ENCODE results near the gene TBX5.

TBX5 gene

DNA sequence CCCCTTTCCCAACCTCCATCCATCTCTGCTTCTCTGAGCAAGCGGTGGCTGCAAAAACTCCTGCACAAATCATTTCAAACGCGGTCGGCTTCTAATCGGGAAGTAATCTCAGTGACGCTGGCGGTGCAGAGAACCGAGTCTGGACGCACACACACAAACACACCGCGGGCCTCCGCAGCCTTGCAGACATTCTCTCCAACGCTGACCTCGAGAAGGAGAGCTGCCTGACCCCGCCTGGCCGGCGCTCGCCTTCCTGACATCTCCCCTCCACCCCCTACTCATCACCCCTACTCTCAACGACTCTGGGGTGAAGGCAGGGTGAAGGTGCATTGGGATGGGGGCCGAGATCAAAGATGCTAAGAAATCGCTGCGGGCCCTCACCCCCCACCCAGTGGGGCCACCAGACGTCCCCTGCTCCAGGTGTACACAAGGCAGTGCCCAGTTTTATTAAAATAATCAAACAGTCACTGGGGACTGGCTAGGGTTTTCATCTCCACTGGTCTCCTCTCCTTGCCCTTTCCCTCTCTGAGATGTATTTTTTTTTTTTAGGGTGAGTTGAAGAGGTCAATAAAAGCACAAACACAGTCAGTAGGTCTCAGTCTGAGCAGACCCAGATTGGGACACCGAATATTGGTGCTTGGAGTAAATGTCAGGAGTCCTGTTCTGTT lies 506 bp upstream of the TBX5 start:
- no peak for DNase-seq (ENCODE audit: low spot score)

- no peak for DNase-seq (ENCODE audit: low spot score)
Observed at GRCh38 chr12:114404926-114405518, 922 bp downstream of the TBX5 start.

DNA sequence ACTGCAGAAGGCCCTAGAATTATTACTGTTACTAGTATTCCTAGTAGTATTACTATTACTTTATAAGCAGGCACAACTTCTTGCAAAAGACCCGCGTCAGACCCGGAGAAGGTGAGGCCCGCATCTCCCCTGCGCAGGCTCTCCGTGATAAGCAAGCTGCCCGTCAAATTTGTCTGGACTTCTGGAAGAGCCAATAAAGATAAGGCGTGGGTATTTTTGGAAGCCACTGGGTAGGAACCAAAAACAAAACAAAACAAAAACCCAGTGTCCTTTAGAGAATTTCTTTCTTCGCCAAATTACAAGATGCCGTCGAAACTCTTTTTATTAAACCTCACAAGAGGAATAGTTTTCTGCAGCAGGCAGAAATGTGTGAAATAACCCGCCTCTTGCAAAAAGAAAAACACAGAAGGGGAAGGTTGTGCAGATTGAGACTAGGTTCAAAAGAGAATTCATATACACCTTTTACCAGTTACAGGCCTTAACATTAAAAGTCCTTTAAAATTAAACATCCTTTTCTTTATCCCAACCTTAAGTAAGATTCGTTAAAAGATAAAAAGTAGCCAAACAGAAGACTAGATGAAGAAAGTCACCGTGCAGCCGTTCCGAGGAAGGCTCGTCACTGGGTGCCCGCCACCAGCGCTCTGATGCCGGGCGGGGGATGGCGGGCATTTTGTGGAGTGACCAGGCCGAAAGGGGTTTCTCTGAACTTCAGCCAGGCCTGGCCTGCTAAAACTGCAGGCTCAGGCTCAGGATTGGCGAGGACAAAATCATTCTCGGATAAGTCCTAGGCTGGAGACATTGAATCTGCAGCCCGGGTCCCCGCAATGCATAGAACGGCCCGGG lies 1.6 kb downstream of the TBX5 start:
- no peak for DNase-seq (ENCODE audit: low spot score)

GRCh38 chr12:114403690-114404066 lies 2.3 kb downstream of the TBX5 start:
- no peak for DNase-seq (ENCODE audit: low spot score)

DNA sequence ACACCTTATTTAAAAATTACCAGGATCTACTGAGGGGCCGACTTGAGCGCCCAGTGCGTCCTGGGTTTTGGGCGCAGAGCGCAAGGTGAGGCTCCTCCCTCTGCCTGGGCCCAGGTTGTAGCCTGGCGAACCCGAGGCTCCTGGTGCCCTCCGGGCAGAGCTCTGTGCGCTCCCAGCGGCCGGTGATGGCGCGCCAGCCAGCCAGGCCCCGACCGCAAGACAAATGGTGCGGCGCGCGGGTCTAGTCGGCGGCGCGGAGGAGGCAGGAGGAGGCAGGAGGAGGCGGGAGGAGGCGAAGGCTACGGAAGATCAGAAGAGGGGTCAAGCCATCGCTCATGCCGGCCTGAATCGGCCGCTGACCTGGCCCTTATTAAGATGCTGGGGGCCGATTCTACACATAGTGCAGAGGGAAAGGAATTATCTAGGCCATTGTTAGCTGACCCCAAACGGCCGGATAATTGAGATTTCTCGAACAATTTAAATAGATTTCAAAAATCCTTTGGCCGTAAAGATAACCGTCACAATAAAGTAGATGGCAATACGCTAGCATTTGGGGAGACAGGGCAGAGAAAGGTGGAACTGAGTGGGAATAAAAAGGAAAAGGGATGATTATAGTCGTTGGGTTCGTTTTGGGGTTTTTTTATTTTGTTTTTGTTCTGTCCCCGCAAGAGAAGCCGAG lies 2.8 kb downstream of the TBX5 start:
- DNase-seq (ENCODE audit: low spot score) = peak; percentile 63

- DNase-seq (ENCODE audit: low spot score) = no peak
Observed at GRCh38 chr12:114402084-114402717, 3.7 kb downstream of the TBX5 start.

DNA sequence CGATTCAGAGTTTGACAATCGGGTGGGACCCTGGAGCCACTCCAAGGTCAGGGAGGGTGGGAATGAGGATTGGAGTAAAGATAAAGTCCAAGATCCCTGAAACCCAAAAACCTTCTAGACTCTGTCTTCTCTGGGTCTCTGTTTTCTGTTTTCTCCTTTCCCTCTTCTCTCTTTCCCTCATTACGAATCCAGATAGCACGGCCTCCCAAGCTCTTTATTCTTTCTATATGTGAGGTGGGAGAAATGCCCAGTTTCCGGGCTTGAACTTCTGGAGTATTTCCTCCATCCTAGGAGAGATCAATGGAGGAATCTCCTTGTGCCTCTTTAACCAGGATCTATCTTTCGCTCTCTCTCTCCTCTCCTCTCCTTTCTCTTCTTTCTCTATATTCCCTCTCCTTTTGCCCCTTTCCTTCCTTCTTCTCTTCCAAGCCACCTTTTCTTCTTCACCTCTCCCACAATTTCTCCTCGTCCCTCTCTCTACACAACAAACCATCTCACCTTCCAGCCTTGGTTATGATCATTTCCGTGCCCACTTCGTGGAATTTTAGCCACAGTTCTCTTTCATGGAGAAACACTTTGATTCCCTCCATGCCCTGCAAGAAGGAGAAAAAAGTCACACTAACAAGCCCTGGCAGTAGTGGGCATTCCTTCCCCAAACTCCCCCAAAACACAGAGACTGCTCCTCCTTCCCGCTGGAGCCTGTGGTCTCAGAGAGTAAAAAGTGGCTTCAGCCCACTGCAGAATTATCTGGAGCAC lies 4.4 kb downstream of the TBX5 start:
- no peak for DNase-seq (ENCODE audit: low spot score)

DNA sequence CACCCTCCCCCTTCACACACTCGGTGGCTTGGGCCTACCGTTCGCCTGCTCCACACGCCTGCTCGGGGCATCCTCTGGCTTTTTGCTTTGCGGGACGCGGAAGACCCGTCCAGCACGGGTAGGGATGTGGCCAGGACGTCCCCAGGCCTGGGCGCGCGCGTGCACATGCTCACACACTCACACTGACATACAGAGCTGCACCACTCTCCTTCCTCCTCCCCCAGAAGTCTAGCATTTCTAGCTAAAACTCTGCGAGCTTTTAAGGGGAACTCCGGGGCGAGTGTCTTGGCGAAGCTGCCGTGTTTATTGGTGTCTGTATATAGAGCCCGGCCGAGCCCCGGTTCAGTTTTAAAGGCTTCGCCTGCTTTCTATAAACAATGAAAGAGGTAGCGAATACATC lies 5.0 kb downstream of the TBX5 start:
- peak; percentile 64 for DNase-seq (ENCODE audit: low spot score)

- no peak for DNase-seq (ENCODE audit: low spot score)
Observed at GRCh38 chr12:114400361-114400811, 5.6 kb downstream of the TBX5 start.

DNA sequence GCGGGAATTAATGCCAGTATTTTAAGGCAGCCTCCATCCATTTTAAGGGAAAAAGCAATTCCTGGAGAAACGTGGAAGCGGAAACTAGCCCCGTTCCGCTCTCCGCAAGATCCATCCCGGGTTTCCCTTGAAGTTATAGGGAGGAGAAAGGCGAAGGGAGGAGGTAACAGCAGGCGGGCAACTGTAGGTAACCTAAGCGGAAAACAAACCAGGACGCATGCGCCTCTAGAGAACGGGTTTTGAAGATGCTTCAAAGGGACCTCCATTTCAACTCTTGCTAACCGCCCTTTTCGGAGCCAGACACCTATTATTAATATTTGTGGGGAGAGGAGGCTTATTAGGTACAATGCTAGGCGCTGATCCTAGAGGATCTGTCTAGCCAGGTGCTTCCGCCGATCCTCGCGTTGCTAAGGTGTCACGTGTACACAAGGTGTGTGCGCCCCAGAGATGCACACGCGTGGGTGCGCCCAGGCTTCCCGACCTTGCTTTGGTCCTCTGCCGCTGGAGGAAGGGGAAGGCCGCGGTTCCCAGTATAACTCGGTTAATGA lies 6.2 kb downstream of the TBX5 start:
- DNase-seq (ENCODE audit: low spot score) = peak; percentile 70

GRCh38 chr12:114397978-114398881 lies 7.7 kb downstream of the TBX5 start:
- DNase-seq (ENCODE audit: low spot score) = no peak

DNA sequence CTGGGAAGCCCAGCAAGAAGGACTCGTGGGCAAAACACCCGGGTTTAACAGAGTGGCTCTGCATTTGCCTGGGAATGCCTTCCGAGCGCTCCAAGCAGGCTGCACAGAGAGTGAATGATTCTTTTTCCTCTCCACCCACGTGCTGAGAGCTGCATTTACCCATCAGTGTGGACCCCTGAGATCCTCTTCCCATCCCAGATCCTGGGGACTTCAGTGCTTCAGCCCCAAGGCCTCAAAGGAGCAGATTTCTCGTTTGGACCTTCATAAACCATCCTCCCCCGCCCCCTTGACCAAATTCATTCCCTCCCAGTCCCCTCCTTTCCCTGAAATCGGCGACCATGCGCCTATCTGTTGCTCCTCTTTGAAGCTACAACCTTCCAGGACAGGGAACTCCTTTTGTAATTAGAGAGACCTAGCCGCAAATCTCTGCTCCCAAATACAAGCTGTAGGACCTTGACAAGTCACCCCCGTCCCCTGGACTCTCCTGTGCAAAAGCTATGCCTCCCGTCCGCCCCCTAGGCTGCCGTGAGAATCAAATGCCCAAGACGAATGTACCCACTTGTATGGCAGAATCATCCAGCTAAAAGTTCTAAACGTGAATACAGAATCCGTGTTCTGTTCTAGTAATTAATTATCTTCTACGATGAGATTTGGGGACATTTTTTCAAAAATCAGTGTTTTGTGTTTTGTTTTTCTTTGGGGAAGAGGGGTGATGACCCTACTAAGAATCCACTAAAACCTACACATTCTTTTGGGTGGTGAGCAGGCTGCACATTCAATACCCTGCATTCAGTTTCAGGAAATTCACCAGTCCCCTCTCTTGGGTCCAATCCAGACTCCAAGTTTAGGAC lies 8.8 kb downstream of the TBX5 start:
- no peak for DNase-seq (ENCODE audit: low spot score)

GRCh38 chr12:114396153-114396868 lies 9.6 kb downstream of the TBX5 start:
- no peak for DNase-seq (ENCODE audit: low spot score)

DNA sequence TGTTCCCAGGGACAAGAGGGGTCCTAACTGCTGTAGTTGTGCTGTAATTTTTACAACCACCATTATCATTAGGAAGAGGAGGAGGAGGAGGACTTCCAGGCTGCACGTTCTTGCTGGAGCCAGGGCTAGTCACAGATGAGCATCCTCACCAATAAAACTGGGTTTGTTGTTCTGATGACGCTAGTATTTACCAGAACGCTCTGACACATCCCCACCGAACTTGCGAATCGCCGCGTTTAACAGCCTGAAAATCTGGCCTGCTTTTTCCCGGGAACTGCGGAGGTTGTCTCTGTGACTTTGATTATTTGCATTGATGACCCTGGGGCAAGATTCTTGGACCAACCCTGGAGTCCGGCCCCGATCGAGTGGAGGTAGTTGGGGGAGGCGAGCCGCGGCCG lies 10.2 kb downstream of the TBX5 start:
- peak; percentile 72 for DNase-seq (ENCODE audit: low spot score)

- DNase-seq (ENCODE audit: low spot score) = no peak
Observed at GRCh38 chr12:114395233-114395632, 10.7 kb downstream of the TBX5 start.

GRCh38 chr12:114393569-114393968 lies 12.4 kb downstream of the TBX5 start:
- no peak for DNase-seq (ENCODE audit: low spot score)

DNA sequence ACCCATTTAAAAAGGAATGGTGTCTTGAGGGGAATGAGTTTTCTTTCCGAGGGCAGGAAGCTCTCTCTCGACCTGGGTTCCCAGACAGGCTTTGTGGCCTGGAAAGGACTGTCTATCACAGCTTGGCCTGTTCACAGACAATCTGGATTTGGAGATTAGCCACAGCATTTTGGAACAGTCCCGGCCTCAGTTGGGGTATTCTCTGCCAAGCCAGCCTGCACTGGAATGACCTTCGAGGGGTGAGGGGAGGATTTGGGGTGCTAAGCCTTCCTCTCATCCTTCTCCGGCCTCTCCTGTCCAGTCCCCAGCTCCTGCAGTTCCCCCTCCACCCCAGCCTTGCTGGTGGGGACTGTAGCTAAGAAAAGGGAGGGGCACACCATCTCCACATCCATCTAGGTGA lies 13.0 kb downstream of the TBX5 start:
- no peak for DNase-seq (ENCODE audit: low spot score)

DNA sequence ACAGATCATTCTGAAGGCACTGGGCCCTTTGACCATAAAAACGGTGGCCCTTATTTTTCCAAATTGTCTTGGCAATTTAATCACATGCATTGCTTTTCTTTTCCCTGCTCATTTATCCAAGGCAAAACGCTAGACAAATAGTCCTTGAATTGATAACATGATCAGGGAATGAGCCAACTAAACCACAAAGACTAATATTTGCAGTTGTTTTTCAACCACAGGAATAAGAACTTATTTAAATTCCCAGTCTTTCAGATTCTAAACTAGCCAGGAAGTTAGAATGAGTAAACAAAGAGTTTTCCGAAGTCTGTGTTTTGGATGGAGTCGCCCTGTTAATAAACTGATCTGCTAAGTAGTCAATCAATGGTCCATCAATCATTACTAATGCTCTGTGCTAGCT lies 14.9 kb downstream of the TBX5 start:
- peak; percentile 46 for DNase-seq (ENCODE audit: low spot score)

Measured in AG08396 (cell line).